ENCODE measurements around the gene CAMTA1. TPM values are rescaled to one million over a fixed set of nuclear protein-coding genes. Genes with fewer than 3 reads are reported as not detected.

Gene CAMTA1
- total RNA-seq, 2 experiments from 2014 or later = 45.5 to 45.6 TPM

DNA sequence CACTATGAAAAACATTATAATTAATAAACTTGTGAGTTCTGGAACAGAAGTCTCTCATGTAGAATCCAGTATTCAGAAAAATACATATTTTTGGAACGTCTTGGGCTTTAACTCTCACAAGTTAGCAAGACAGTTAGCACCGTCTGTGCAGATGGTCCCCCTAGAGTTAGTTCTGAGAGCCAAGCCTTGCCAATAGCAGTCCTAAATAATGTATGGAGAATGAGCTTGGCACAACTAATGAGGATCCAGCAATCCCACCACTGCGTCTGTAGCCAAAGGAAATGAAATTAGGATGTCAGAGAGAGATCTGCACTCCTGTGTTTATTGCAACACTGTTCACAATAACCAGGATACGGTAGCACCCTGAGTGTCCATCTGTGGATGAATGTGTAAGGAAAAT, 931.3 kb downstream of the CAMTA1 start:
- no peaks in the 10 kb centered on the region for H3K4me1 Mint-ChIP-seq
- no peak overlapping the region for H3K27ac Mint-ChIP-seq
- POLR2A ChIA-PET = no interaction called here
- H3K27me3 Mint-ChIP-seq = peaks cover 35% of the 10 kb centered on the region
- no peak overlapping the region for H3K4me3 Mint-ChIP-seq
- DNase-seq (no peak), ATAC-seq (ENCODE audit: low read depth) (no peak)
- no peaks in the 10 kb centered on the region for H3K36me3 Mint-ChIP-seq
- no peaks in the 10 kb centered on the region for H3K9me3 Mint-ChIP-seq

- Mint-ChIP-seq H3K27me3 (peaks cover 38% of the 10 kb centered on the region), H3K4me1 (no peaks in the 10 kb centered on the region), H3K36me3 (no peaks in the 10 kb centered on the region), H3K4me3 (no peak overlapping the region), H3K9me3 (no peaks in the 10 kb centered on the region), H3K27ac (no peak overlapping the region)
- POLR2A ChIA-PET = no interaction called here
- DNase-seq (no peak), ATAC-seq (ENCODE audit: low read depth) (no peak)
Observed at GRCh38 chr1:7717748-7718368, 932.6 kb downstream of the CAMTA1 start.

- H3K27ac Mint-ChIP-seq = no peak overlapping the region
- POLR2A ChIA-PET = no interaction called here
- no peaks in the 10 kb centered on the region for H3K36me3 Mint-ChIP-seq
Observed at GRCh38 chr1:7719468-7720094, 934.3 kb downstream of the CAMTA1 start.

GRCh38 chr1:7721940-7722669, 936.9 kb downstream of the CAMTA1 start:
- Mint-ChIP-seq H3K27me3 (peaks cover 29% of the 10 kb centered on the region), H3K4me3 (no peak overlapping the region), H3K27ac (no peak overlapping the region), H3K9me3 (no peaks in the 10 kb centered on the region), H3K36me3 (no peaks in the 10 kb centered on the region), H3K4me1 (peaks cover 4% of the 10 kb centered on the region)
- ATAC-seq (ENCODE audit: low read depth) (no peak), DNase-seq (no peak)
- POLR2A ChIA-PET = no interaction called here

More at GRCh38 chr1:7719468-7720094, 934.3 kb downstream of the CAMTA1 start:
- ATAC-seq (ENCODE audit: low read depth) (no peak), DNase-seq (no peak)
- Mint-ChIP-seq H3K4me3 (no peak overlapping the region), H3K4me1 (no peaks in the 10 kb centered on the region), H3K9me3 (no peaks in the 10 kb centered on the region), H3K27me3 (peaks cover 30% of the 10 kb centered on the region)

GRCh38 chr1:7722670-7723012, 937.4 kb downstream of the CAMTA1 start:
- ATAC-seq (ENCODE audit: low read depth) = no peak
- Mint-ChIP-seq H3K9me3 (no peaks in the 10 kb centered on the region), H3K4me3 (no peak overlapping the region), H3K27ac (no peak overlapping the region), H3K36me3 (no peaks in the 10 kb centered on the region), H3K4me1 (peaks cover 4% of the 10 kb centered on the region), H3K27me3 (peaks cover 31% of the 10 kb centered on the region)
- DNase-seq = no peak
- POLR2A ChIA-PET = no interaction called here

DNA sequence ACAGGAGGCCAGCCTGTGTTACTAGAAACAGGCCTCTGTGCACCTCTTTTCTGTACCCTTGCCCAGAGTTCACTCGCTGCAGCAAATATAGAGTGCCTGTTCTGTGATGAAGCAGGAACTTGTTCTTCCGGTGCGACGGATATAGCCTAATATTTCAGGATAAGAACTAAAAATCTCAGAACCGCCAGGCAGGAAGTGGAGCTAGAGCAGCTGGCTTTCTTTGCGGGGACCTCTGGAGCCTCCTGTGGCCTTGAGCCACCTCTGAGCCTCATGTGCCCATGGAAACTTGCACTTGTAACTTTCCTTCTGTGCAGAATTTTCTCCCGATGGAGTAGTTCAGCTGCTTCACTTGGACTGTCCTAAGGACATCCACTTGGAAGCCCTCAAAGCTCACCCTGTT, 941.4 kb downstream of the CAMTA1 start:
- peaks cover 22% of the 10 kb centered on the region for H3K27me3 Mint-ChIP-seq
- H3K4me1 Mint-ChIP-seq = peaks cover 4% of the 10 kb centered on the region
- H3K36me3 Mint-ChIP-seq = no peaks in the 10 kb centered on the region
- H3K4me3 Mint-ChIP-seq = no peak overlapping the region
- POLR2A ChIA-PET = interaction anchor here (0.7 kb wide), 1 partner anchor 22 kb away, joined by 4 read pairs; no protein-coding TSS in a partner anchor
- DNase-seq (no peak), ATAC-seq (ENCODE audit: low read depth) (no peak)
- no peak overlapping the region for H3K27ac Mint-ChIP-seq
- H3K9me3 Mint-ChIP-seq = no peaks in the 10 kb centered on the region

GRCh38 chr1:7727809-7728471, 942.7 kb downstream of the CAMTA1 start:
- POLR2A ChIA-PET = interaction anchor here (0.6 kb wide), 1 partner anchor 15 kb away, joined by 3 read pairs; no protein-coding TSS in a partner anchor
- peaks cover 4% of the 10 kb centered on the region for H3K4me1 Mint-ChIP-seq
- H3K27me3 Mint-ChIP-seq = peaks cover 20% of the 10 kb centered on the region
- ATAC-seq (ENCODE audit: low read depth) (no peak), DNase-seq (no peak)
- H3K36me3 Mint-ChIP-seq = no peaks in the 10 kb centered on the region
- no peaks in the 10 kb centered on the region for H3K9me3 Mint-ChIP-seq
- H3K4me3 Mint-ChIP-seq = no peak overlapping the region
- no peak overlapping the region for H3K27ac Mint-ChIP-seq

GRCh38 chr1:7729761-7730160, 944.5 kb downstream of the CAMTA1 start:
- Mint-ChIP-seq H3K27ac (no peak overlapping the region), H3K9me3 (no peaks in the 10 kb centered on the region), H3K27me3 (peaks cover 25% of the 10 kb centered on the region), H3K4me3 (no peak overlapping the region), H3K4me1 (peaks cover 4% of the 10 kb centered on the region), H3K36me3 (no peaks in the 10 kb centered on the region)
- POLR2A ChIA-PET = no interaction called here
- DNase-seq (no peak), ATAC-seq (ENCODE audit: low read depth) (no peak)

- Mint-ChIP-seq H3K4me1 (no peaks in the 10 kb centered on the region), H3K27ac (no peak overlapping the region), H3K27me3 (peaks cover 20% of the 10 kb centered on the region), H3K4me3 (no peak overlapping the region), H3K9me3 (no peaks in the 10 kb centered on the region), H3K36me3 (no peaks in the 10 kb centered on the region)
- ATAC-seq (ENCODE audit: low read depth) = no peak
- no peak for DNase-seq
- POLR2A ChIA-PET = no interaction called here
Observed at GRCh38 chr1:7732331-7732730, 947.1 kb downstream of the CAMTA1 start.

- DNase-seq (no peak), ATAC-seq (ENCODE audit: low read depth) (no peak)
- Mint-ChIP-seq H3K9me3 (no peaks in the 10 kb centered on the region), H3K27me3 (peaks cover 20% of the 10 kb centered on the region), H3K4me1 (no peaks in the 10 kb centered on the region), H3K4me3 (no peak overlapping the region), H3K36me3 (no peaks in the 10 kb centered on the region), H3K27ac (no peak overlapping the region)
- POLR2A ChIA-PET = no interaction called here
Observed at GRCh38 chr1:7733276-7733675, 948.0 kb downstream of the CAMTA1 start.

GRCh38 chr1:7738044-7738443, 952.8 kb downstream of the CAMTA1 start:
- no peak overlapping the region for H3K27ac Mint-ChIP-seq
- peaks cover 6% of the 10 kb centered on the region for H3K27me3 Mint-ChIP-seq
- POLR2A ChIA-PET = no interaction called here
- H3K4me3 Mint-ChIP-seq = no peak overlapping the region
- peaks cover 2% of the 10 kb centered on the region for H3K9me3 Mint-ChIP-seq
- DNase-seq (no peak), ATAC-seq (ENCODE audit: low read depth) (no peak)
- H3K36me3 Mint-ChIP-seq = no peaks in the 10 kb centered on the region
- no peaks in the 10 kb centered on the region for H3K4me1 Mint-ChIP-seq

GRCh38 chr1:7743346-7743745, 958.1 kb downstream of the CAMTA1 start:
- peaks cover 5% of the 10 kb centered on the region for H3K27me3 Mint-ChIP-seq
- POLR2A ChIA-PET = no interaction called here
- H3K27ac Mint-ChIP-seq = no peak overlapping the region
- DNase-seq (no peak), ATAC-seq (ENCODE audit: low read depth) (no peak)
- H3K4me1 Mint-ChIP-seq = no peaks in the 10 kb centered on the region
- H3K36me3 Mint-ChIP-seq = no peaks in the 10 kb centered on the region
- peaks cover 2% of the 10 kb centered on the region for H3K9me3 Mint-ChIP-seq
- H3K4me3 Mint-ChIP-seq = no peak overlapping the region

DNA sequence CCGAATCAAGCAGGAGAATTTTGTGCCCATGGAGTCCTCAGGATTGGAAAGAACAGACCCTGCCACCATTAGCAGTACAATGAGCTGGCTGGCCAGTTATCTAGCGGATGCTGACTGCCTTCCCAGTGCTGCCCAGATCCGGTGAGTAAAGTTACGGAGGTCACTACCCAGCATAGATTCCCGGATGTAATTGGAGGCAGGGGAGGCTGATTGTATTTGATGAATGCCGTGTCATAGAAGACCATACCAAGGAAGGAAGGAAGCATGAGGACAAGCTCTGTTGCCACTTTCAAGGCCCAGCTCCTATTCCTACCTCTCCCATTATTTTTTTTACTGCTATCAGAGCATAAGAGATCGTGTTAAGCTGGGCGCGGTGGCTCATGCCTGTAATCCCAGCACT, 959.6 kb downstream of the CAMTA1 start:
- Mint-ChIP-seq H3K4me3 (no peak overlapping the region), H3K4me1 (no peaks in the 10 kb centered on the region), H3K9me3 (no peaks in the 10 kb centered on the region), H3K27me3 (peaks cover 5% of the 10 kb centered on the region), H3K27ac (no peak overlapping the region), H3K36me3 (no peaks in the 10 kb centered on the region)
- no peak for ATAC-seq (ENCODE audit: low read depth)
- no peak for DNase-seq
- POLR2A ChIA-PET = no interaction called here

GRCh38 chr1:7745783-7746182, 960.5 kb downstream of the CAMTA1 start:
- no peaks in the 10 kb centered on the region for H3K9me3 Mint-ChIP-seq

More at GRCh38 chr1:7745783-7746182, 960.5 kb downstream of the CAMTA1 start:
- H3K4me3 Mint-ChIP-seq = no peak overlapping the region
- POLR2A ChIA-PET = no interaction called here
- H3K36me3 Mint-ChIP-seq = no peaks in the 10 kb centered on the region
- DNase-seq (no peak), ATAC-seq (ENCODE audit: low read depth) (no peak)
- no peak overlapping the region for H3K27ac Mint-ChIP-seq
- H3K27me3 Mint-ChIP-seq = peaks cover 5% of the 10 kb centered on the region
- H3K4me1 Mint-ChIP-seq = no peaks in the 10 kb centered on the region
